HepG2 (cell line): ENCODE data around the gene ZIM2. TPM values are rescaled to one million over a fixed set of nuclear protein-coding genes. Genes with fewer than 3 reads are reported as not detected.

Experiments
- AKAP8 ChIP-seq: sonication (generic); formaldehyde crosslinking; IDR thresholded peaks from 2 replicates; pipeline ENCODE4 v1.5.1; 2020; ENCODE audit warnings: mild to moderate bottlenecking, missing genetic modification reagents
- BCL3 ChIP-seq: sonication (generic); formaldehyde crosslinking; IDR thresholded peaks from 2 replicates; pipeline ENCODE4 v1.5.1; 2020; ENCODE audit warnings: mild to moderate bottlenecking, missing genetic modification reagents, moderate library complexity
- ETS1 ChIP-seq: sonication (generic); formaldehyde crosslinking; IDR thresholded peaks from 2 replicates; pipeline ENCODE4 v1.4.0; 2020; ENCODE audit warnings: missing genetic modification reagents
- FLYWCH1 ChIP-seq: sonication (generic); formaldehyde crosslinking; IDR thresholded peaks from 2 replicates; pipeline ENCODE4 v1.8.1; 2023; ENCODE audit warnings: mild to moderate bottlenecking, missing genetic modification reagents
- GMEB2 ChIP-seq: IDR thresholded peaks from 2 replicates; pipeline ENCODE4 v1.6.1; 2016; ENCODE audit warnings: missing biosample characterization, missing genetic modification reagents, low read depth
- HDAC1 ChIP-seq: sonication (generic); formaldehyde crosslinking; IDR thresholded peaks from 2 replicates; pipeline ENCODE4 v1.5.1; 2020; ENCODE audit warnings: mild to moderate bottlenecking, missing genetic modification reagents
- KDM2A ChIP-seq: sonication (generic); formaldehyde crosslinking; IDR thresholded peaks from 2 replicates; pipeline ENCODE4 v1.4.0; 2020; ENCODE audit warnings: low read depth, missing genetic modification reagents, borderline replicate concordance
- MXI1 ChIP-seq: IDR thresholded peaks from 3 replicates; pipeline ENCODE4 v1.6.1; 2012; ENCODE audit warnings: low read depth, low read length, inconsistent platforms, borderline replicate concordance
- POLR2AphosphoS2 ChIP-seq: IDR thresholded peaks from 2 replicates; pipeline ENCODE4 v1.6.1; 2011; ENCODE audit warnings: low read depth, low read length, improper control_type of control experiment
- RARA ChIP-seq: IDR thresholded peaks from 2 replicates; pipeline ENCODE4 v1.6.1; 2016; ENCODE audit warnings: missing genetic modification reagents, missing compliant biosample characterization
- SAP130 ChIP-seq: IDR thresholded peaks from 2 replicates; pipeline ENCODE4 v1.6.1; 2016; ENCODE audit warnings: low read depth
- SIX4 ChIP-seq: sonication (generic); formaldehyde crosslinking; IDR thresholded peaks from 2 replicates; pipeline ENCODE4 v1.4.0; 2020; ENCODE audit warnings: missing genetic modification reagents
- SOX6 ChIP-seq, 2 experiments: fragments of 450-650 bp in 1 of 2; sonication (generic) in 1 of 2; formaldehyde crosslinking in 1 of 2; IDR thresholded peaks; 2 replicates each; pipeline versions ENCODE4 v1.4.0 to v1.6.1; 2017 to 2020; ENCODE audit warnings: antibody characterized with exemption in 1 of 2, mild to moderate bottlenecking in 1 of 2, missing genetic modification reagents in 1 of 2
- TBL1XR1 ChIP-seq: fragments of 150-350 bp; IDR thresholded peaks from 2 replicates; pipeline ENCODE4 v1.6.1; 2014; ENCODE audit warnings: borderline replicate concordance, low read length; ENCODE audit not compliant: partially characterized antibody
- U2AF2 ChIP-seq: fragments of 200-400 bp; formaldehyde crosslinking; IDR thresholded peaks from 2 replicates; pipeline ENCODE4 v1.6.1; 2017; ENCODE audit warnings: low read depth, mild to moderate bottlenecking, low read length
- ZMYM2 ChIP-seq: sonication (generic); formaldehyde crosslinking; IDR thresholded peaks from 2 replicates; pipeline ENCODE4 v1.8.0; 2022; ENCODE audit warnings: mild to moderate bottlenecking, missing genetic modification reagents
- ZNF281 ChIP-seq: sonication (generic); formaldehyde crosslinking; IDR thresholded peaks from 2 replicates; pipeline ENCODE4 v1.4.0; 2020; ENCODE audit warnings: missing genetic modification reagents, borderline replicate concordance
- ZNF563 ChIP-seq: sonication (generic); formaldehyde crosslinking; IDR thresholded peaks from 2 replicates; pipeline ENCODE4 v1.8.0; 2022; ENCODE audit warnings: mild to moderate bottlenecking, moderate library complexity, missing genetic modification reagents
- ZNF605 ChIP-seq: sonication (generic); formaldehyde crosslinking; IDR thresholded peaks from 2 replicates; pipeline ENCODE4 v1.8.0; 2022; ENCODE audit warnings: mild to moderate bottlenecking, missing genetic modification reagents
- ZNF839 ChIP-seq: sonication (generic); formaldehyde crosslinking; IDR thresholded peaks from 2 replicates; pipeline ENCODE4 v1.4.0; 2020; ENCODE audit warnings: missing genetic modification reagents, mild to moderate bottlenecking, borderline replicate concordance
- ZSCAN30 ChIP-seq: sonication (generic); formaldehyde crosslinking; IDR thresholded peaks from 2 replicates; pipeline ENCODE4 v1.5.0; 2020; ENCODE audit warnings: mild to moderate bottlenecking, missing genetic modification reagents
- polyA plus RNA-seq, 8 experiments: library from polyadenylated mRNA; depleted of rRNA in 3 of 8; stranded (reverse) in 7 of 8; unstranded in 1 of 8; fragments of >200 nt; fragmentation: Illumina TruSeq in 4 of 8; extraction: Trizol in 4 of 8; gene quantifications; 2 replicates each; pipeline versions ENCODE4 v1.2.1 to v1.2.3, GENCODE V29; 2011 to 2016; ENCODE audit warnings: low read depth in 4 of 8, missing spikeins in 1 of 8, mixed read lengths in 1 of 8; ENCODE audit not compliant: insufficient read depth in 1 of 8
- total RNA-seq, 5 experiments: library from RNA; depleted of rRNA; stranded (reverse); fragments of >200 nt; fragmentation: Illumina TruSeq; extraction: Trizol; gene quantifications; 2 replicates each; pipeline ENCODE4 v1.2.3, GENCODE V29; 2016; ENCODE audit warnings: low read depth in 1 of 5

ZIM2 gene
- total and polyA plus RNA-seq, 2 of the 13 experiments (the other 11 are each of a cell fraction or from before 2014, with no cell fraction given), result 7.2 to 10.3 TPM

- TF ChIP-seq ZNF281 (CRISPR knock-in tag), result peak; percentile 97
- 0 out of 2 replicates have a peak, but pooled peaks have one; percentile 58 for TF ChIP-seq ZNF605
- TF ChIP-seq ZSCAN30 (CRISPR knock-in tag), result no peak
- TF ChIP-seq TBL1XR1, result no peak
- TF ChIP-seq SIX4 (CRISPR knock-in tag), result 0 out of 2 replicates have a peak, but pooled peaks have one; percentile 42
- TF ChIP-seq ZNF563, result no peak
- no peak for TF ChIP-seq ZNF839
- TF ChIP-seq AKAP8 (CRISPR knock-in tag), result 0 out of 2 replicates have a peak, but pooled peaks have one; percentile 42
- peak; percentile 45; the same call in 1 of the 2 replicates for TF ChIP-seq HDAC1 (CRISPR knock-in tag)
- no peak; the same call in 1 of the 2 replicates for TF ChIP-seq RARA (CRISPR knock-in tag)
- peak; percentile 52; the same call in 1 of the 3 replicates for TF ChIP-seq MXI1
- no peak for TF ChIP-seq SOX6 (IDR thresholded peaks at IDR 0.05)
- peak; percentile 42; the same call in 1 of the 2 replicates for TF ChIP-seq SOX6 (CRISPR knock-in tag; IDR thresholded peaks at IDR 0.05)
- TF ChIP-seq KDM2A (CRISPR knock-in tag), result no peak; the same call in 1 of the 2 replicates
- 0 out of 2 replicates have a peak, but pooled peaks have one; percentile 47 for TF ChIP-seq BCL3
- TF ChIP-seq U2AF2, result no peak
- TF ChIP-seq GMEB2 (CRISPR knock-in tag), result no peak
- peak; percentile 52 for TF ChIP-seq SAP130 (CRISPR knock-in tag)
- TF ChIP-seq POLR2AphosphoS2, result no peak
- TF ChIP-seq FLYWCH1 (CRISPR knock-in tag), result no peak
- TF ChIP-seq ETS1, result no peak
- 0 out of 2 replicates have a peak, but pooled peaks have one; percentile 47 for TF ChIP-seq ZMYM2
Observed at GRCh38 chr19:56751078-56751489, 89.4 kb downstream of the ZIM2 start (continued).
